Astrocyte of the hippocampus (primary cell): ENCODE results near the gene POFUT1.
"Not testable (repeated sequence)": the region's sequence is repeated elsewhere in the genome, so short reads cannot be mapped to it uniquely, and the experiment has no call there.

Experiments used
- DNase-seq: peaks from one replicate; pipeline ENCODE4 v3.0.0; 2011; ENCODE audit warnings: low read depth, low spot score

The POFUT1 gene

DNA sequence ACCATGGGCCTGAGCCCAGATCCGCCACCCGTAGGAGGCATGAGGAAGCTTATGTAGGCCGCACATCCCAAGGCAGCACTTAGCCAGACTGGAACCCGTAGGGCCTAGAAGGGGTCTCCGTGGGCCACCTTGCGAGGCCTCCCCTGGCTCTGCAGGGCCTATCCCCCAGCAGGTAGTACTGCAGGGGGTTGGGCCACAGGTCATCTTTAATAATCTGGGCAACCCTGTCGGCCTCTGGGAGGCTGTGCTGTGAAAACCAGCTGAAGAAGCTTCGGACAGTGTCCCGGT is 18.6 kb upstream of the POFUT1 start:
- DNase-seq = no peak

DNA sequence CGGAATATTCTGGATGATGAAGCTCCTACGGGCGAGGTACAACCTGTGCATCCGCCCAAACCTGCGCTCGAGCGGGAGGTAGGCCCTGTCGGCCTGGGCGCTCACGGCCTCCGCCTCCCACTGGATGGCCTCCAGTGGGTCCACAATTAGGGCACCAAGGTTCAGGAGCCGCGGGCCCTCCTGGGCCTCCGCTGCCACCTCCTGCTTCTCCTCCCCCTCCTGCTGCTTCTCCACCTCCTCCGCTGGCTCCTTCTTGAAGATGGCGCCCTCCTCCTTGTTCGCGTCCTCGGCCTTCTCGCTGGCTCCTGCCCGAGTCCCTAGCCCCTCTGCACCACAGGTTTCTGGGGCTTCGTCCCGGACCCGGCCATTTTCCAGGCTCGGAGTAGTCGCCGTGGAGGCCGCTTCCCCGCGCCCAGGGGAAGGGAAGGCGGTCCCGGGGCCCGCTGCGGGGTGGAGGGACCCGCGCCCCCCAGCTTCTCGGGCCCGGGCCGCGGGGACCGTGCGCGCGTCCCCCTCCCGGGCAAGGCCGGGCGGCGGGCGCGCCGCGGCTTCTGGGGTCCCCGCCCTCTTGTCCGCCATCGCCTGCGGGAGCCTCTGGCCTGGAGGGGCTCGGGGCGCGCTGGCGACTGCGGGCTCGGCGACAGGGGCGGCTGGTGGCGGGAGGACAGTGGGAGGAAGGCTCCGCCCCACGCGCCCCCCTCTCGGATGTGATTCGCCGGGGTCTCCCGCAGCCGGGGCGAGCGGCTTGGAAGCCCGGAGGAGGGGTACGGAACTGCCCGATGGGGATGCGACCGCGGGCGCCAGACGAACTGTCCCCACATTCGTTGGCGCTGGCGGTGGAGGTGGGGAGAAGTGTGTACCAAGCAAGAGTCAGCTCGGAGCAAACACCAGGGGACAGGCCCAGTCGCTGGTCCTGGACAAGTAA is 17.7 kb upstream of the POFUT1 start:
- peak; percentile 65 for DNase-seq

DNA sequence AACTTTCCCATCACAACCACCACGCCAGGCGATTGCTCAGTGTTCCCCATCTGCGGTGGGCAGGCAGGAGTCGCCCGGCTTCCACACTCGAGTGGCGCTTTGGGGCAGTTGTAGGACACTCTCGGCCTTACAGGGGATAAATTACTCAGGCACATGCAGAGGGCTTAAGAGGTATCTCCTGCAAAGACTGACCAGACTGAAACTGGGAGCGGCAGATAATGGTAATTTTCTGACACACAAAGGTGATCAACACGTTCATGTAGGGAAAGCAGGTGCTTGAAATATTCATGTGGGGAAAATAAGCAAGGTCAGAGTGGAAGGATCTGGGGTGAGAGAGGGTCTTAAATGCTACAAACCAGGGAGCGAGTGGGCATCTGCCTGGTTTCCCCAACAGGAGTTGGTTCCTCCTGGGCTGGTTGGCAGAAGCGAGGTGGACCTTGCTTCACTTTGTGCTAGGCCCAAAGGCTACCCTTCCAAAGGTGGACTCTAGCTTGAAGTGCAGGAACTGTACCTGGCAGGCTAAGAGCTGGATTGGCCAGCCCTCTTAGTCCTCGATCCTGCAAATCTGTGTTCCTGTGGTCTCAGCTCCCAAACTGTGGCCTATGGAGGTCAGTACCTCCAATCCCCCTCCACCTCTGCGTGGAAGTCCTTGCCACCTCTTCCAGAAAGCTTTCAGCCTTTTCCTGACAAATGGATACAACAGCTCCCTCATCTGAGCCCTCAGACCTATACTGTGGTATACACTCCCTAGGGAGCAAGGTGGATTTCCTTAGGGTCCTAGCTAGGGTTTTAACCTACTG is 16.9 kb upstream of the POFUT1 start:
- DNase-seq = no peak

DNA sequence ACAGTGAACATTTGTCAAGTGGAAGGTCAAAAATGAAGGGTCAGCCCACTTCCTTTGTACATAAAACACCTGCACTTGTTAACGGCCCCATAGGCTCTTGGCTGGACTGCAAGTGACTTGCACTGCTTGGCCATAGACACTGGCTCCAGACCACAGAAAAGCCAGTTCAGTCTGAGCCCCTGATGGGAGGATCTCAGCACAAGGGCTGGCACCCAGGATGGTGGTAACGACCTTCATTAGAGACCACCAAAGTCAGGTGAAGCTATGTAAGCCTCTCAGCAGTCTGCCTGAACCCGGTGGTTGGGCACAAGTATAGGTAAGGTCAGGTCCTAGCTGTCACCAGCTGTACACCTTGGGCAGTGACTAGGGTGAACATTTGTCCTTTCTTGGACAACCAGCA is 16.3 kb upstream of the POFUT1 start:
- no peak for DNase-seq

DNA sequence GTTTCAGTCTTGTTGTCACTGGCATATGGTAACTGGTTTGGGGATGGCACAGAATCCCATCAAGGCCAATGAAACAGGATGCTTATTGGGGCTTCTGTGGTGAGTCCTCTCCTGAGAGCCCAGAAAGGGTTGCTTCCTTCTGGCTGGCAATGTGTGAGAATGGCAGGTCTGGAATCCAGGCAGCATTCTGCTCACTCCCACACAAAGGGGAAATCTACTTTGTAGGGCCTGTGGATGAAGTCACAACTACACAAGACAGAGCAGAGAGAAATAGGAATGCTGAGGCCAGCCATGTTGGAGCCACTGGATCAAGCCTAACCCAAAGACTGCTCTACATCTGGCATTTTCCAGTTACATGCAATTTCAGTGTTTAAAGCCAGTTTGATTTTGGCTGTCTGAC is 15.8 kb upstream of the POFUT1 start:
- peak; percentile 24 for DNase-seq

DNA sequence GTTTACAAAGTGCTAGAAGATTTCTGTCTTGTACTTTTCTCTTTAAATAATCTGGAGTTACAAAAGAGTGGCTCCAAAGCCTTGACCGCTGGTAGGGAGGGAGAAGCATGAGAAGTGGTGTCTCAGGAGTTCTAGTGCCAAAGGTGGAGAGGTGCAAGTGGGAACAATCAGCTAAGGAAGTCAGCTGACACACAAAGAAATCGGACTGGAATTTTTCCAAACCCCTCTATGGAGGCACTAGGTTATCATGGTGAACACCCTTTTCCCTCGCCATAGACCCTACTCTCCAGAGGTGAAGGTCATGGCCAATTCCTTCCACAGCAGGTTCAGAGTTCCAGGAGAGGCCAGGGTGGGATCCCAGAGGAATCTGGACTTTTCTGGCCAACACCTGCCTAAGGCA is 15.0 kb upstream of the POFUT1 start:
- DNase-seq = no peak

DNA sequence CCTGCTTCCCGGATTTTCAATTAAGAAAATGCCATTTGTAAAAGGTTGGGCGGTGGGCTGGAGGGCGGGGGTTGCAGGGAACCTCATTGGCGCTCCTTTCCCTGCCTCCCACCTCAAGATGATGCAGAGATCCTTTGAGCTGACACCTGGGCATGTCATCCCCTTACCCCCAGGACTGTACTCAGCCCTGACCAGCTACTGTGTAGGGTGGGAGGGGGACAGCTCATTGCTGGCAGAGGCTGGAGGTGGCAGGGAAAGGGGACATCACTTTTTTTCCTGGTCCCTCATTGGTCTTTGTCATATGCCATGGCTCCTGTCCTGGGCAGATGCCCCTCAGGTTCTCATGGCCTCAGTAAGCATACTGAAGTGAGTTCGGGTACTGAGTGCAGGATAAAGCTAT is 14.3 kb upstream of the POFUT1 start:
- not testable (repeated sequence) for DNase-seq

DNA sequence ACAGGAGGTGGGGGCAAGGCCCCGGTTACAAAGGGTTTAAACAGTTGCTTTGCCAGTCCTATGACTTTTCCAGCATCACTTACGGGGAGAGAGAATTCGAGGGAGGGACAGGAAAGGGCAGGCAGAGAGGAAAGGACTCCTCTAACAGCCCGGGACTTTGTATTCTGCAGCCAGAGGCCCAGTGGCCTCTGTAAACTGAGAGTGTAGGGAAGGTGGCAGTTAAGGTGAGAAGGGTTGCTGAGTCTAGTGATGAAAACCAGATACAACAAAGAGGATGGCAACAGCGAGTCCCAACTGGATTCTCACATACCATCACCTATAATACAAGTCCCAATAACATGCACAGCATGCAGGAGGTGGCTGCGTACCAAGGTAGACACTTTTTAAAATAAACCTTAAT is 13.7 kb upstream of the POFUT1 start:
- no peak for DNase-seq

DNA sequence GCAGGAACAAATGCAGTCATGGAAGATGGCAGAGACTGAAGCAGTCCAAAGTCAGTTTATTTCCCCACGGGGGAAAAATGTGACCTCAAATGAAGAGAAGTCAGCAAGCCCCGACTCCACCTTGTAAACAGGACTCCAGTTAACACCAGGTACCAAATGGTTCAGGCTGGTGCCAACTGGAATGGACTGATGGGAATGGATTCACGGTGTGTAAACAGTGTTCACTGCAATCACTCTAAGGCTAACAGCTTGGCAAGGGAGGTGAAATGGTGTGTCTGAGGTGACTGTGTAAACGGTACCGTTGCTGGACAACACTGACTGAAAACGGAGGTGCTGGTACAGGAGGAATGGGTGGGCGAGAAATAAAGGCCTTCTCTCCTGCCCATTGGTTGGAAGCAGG is 12.1 kb upstream of the POFUT1 start:
- DNase-seq = no peak

DNA sequence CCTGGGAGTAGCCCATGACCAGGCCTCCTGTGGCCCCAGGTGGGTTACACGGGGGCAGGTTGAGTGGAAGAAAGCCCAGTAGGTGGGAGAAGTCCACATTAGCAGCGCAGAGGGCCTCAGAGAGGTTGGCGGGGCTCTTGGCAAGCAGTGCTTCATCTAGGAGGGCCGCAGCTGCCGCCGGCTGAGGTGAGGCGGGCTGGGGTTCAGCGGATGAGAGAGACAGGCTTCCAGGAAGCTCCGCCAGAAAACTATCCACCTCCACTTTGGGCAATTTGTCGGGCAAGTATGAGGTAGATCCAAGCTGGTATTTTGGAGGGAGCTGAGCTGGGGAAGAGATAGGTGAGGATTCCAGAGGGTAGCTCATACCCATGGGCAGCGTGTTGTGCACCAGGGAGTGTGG is 11.1 kb upstream of the POFUT1 start:
- not testable (repeated sequence) for DNase-seq

DNA sequence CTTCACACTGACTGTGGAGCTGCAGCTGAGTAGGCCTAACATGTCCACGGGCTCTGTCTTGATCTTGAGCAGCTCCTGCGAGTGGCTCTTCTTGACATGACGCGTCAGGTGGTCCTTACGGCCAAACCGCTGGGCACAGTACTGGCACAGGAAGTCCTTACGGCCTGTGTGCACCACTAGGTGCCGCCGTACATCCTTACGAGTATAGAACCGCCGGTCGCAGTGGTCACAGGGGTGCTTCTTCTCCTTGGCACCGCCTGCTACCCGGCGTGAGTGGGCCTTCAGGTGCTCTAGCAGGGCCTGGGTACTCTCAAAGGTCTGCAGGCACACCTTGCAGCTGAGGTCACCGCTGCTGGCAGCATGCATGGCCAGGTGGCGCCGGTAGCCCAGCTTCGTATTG is 10.5 kb upstream of the POFUT1 start:
- not testable (repeated sequence) for DNase-seq

DNA sequence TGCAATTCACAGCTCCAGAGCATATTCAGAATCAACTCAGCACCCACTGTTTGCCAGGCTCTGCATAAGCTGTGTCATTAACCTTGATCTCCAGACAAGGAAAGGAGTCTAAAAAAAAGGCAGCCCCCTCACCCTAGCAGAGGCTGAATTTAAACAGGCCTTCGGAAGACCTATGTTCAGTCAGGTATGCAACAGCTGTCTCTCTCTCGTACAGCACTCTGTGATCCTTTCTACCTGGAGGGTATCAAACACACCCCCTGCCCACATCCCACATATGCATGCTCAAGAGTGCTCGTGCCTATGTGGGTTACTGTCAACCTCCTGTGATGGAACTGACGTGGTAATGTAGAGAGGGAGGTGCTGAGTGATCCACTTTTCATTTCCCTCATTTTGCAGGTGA is 8.7 kb upstream of the POFUT1 start:
- no peak for DNase-seq

DNA sequence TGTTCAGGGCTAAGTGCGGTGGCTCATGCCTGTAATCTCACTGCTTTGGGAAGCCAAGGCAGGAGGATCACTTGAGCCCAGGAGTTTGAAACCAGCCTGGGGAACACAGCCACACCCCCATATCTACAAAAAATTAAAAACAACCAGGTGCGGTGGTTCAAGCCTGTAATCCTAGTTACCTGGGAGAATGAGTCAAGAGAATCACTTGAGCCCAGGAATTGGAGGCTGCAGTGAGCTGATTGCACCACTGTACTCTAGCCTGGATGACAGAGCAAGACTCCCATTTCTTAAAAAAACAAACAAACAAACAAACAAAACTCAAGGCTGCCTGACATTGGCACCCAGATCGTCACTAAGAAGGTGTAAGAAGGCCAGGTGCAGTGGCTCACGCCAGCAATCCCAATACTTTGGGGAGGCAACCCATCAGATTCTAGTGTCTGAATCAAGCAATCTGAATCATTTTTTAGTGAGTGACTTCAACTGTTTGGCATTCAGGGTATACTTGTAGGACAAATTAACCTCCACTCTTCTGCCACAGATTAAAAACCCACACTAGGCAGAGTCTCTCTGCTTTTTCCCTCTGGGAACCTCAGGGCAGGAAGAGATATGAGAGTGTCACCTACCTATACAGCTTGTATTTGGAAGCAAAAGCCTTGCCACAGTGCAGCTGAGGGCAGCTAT is 6.2 kb upstream of the POFUT1 start:
- DNase-seq = peak; percentile 36

DNA sequence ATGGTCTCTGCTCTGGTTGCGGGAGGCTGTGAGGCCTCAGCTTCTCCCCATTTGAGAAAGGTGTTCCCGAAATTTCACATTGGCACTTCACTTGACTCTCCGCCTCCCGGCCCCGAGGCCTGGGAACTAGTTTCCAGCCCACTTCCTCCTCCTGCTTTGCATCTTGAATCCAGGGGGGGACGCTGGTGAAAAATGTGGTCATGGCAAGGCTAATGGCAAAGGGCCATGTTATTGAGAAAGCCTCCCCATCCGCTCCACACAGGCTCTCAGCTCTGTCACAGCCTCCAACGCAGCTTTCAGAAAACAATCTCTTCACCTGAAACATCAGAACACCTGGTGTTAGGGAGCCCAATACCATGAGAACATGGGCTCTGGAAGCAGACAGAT is 5.7 kb upstream of the POFUT1 start:
- no peak for DNase-seq

DNA sequence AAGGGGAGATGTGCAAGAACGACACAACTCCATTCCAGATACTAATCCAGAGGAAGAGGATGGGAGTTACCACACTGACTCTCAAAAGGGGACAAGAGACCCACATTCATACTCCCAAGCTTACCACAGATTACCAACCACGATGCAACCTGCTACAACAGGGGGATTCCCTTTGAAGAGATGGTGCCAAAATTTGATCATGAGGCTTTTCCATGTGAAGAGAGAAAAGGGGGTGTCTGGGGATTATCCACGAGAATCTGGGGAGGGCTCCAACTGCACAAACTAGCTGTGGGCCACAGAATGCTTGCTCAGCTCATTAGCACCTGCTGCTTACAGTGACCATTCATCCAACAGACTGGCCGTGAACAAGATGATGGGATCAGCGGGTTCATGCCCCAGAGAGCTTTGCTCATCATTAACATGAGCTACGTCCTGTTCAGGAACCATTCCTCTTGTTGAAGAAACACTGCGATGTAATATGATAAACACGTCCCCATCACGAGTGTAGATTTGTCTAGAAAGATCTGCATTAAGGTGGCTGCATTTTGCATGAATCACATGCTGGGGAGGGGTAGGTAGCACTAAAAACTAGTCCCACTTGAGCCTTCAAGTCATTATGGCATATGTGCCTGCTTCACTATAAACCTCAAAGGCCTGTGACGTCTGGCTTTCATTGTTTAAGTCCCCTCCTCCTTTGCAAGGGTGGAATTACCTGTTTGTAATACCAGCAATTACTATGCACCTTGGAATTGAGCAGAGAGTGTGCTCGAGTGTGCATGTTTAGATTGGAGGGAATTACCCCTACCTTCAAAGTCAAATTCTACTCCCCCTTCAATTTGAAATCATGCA is 4.1 kb upstream of the POFUT1 start:
- DNase-seq = no peak

DNA sequence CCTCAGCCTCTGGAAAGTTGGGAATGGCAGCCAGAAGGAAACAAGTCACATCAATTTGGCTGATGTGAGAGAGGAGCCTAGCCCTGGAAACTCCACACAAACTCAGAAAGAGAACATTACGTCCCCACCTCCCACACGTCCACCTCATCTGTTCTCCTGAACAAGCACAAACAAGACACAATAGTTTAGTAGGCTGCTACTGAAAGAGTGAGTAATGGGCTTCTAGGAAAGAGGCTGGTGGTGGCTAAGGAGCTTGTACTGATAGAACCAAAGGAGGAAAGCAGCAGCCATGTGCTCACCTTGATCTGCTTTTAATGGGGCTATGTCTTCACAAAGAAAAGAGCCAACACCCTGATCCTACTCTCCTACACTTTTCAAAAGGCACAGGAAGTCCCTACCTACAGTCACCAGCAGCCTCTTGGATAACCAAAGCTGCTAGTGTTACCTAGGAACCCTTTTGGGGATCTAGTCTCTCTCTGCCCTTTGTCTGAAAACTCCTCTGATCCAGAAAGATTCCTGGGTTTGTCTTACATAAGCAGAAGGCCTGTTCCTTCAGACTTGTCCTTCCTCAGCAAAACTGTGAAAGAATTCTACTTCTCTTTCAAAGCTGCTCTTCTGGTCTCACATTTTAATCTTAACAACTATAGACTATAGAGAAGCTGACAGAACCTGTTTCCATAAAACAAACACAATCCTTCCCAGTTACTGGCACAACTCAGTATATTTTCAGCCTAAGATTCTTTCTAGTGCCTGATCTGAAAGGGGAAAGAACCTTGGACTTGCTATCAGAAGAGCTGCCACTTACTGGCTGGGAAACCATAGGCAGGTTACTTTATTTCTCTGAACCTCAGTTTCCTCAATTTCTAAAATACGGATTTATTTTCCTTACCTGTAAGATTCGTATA is 3.2 kb upstream of the POFUT1 start:
- peak; percentile 36 for DNase-seq

DNA sequence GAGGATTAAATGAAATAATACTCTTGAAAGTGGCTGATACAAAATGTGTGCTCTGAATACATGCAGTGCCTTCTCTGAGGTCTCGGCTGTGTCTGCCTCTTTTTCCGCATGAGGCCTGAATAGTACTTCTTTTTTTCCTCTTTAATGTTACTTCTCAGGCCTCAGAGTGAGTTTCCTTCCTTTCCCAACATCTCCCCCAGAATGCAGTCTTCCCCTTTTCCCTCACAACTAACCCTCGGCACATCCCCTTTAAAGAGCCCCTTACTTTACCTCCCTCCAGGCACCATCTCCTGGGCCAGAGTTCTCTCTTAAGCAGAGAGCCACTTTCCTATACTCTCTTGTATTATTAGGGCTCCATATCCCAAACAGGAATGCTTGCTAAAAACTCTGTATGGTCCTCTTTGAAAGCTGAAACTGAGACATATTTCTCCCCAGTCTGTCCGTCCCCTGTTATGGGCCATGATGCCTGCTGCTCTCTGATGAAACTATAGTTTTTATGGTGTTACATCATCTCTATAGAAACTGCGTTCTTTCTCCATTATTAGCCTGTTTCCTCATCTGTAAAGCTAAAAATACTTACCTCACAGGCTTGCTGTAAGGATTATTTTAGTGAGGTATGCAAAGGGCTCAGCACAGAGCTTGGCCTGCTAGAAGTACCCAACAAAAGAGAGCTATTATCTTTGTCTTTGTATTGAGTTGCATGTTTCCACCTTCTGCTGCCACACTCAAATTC is 2.4 kb upstream of the POFUT1 start:
- no peak for DNase-seq

DNA sequence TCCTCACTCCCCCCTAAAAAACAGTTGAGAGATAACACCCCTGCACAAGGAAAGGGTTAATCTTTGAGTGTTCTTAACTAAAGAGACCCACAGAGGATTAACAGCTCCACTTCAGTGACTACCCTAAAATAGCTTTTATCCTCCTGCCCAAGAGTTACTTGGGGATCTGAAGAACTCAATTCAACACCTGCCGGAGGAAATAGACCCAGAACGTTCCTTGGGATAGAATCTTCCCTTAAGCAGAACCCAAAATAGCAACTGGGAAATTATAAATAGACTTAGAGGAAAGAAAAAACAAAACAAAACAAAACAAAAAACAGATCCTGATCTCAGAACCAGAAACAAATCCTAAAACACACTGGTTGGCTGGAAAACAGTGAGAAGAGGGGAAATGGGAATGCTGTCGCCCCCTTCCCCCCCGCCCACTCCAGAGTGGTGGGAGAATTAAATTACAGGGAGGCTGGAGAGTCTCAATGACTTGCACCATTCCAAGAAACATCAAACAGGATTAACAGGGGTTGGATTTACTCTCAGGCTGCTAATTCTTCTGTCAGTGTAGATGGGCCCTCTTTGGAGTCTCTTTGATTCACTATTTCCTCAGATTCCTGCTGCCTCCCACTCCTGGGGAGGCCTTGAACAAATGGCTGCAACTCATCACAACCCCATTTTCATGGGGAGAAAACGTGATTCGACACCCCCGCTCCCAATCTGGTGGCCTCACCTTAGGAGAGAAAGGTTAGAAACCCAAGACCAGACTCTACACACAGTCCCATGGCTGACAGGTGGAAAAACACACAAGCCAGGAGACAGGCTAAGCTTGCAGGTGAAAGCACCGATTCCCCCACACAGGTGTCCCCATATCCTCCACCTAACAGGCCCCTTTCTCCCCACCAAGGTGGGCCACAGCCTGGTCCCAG is 1.6 kb upstream of the POFUT1 start:
- no peak for DNase-seq
